GM19238 (cell line): ENCODE results near the gene DUSP2.
A peak's percentile ranks its signal among the peaks of the same experiment; 100 is the strongest.
"Not testable (repeated sequence)": the region's sequence is repeated elsewhere in the genome, so short reads cannot be mapped to it uniquely, and the experiment has no call there.

Experiments
- DNase-seq: peaks from one replicate; pipeline ENCODE4 v3.0.0; 2011; ENCODE audit warnings: low spot score; ENCODE audit not compliant: insufficient read length

The DUSP2 gene

DNA sequence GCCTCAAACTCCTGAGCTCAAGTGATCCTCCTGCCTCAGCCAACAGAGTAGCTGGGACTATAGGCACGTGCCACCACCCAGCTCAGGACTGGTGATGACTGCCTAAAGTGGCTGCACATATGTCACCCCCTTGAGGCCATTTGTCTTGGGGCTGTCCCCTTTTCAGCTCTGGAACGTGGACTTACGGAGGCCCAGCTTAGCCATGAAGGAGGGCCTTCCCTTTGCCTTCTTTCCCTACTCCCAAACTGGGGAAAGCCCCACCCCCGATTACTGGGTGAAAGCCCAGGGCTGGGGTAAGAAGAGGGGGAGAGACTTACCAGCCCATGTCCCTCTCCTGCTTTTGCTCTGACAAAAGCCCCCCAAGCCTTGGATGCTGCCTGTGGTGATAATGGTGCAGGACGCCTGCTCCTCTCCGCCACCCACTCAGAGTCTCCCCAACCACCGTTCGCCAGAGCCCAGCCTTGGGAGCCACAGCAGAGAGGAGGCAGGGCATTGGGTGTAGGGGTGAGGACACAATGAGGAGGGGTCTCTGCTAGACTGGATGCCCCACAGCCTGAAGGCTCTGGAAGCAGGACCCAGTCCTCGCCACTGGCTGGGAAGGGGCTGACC, 2.5 kb upstream of the DUSP2 start:
- no peak for DNase-seq

DNA sequence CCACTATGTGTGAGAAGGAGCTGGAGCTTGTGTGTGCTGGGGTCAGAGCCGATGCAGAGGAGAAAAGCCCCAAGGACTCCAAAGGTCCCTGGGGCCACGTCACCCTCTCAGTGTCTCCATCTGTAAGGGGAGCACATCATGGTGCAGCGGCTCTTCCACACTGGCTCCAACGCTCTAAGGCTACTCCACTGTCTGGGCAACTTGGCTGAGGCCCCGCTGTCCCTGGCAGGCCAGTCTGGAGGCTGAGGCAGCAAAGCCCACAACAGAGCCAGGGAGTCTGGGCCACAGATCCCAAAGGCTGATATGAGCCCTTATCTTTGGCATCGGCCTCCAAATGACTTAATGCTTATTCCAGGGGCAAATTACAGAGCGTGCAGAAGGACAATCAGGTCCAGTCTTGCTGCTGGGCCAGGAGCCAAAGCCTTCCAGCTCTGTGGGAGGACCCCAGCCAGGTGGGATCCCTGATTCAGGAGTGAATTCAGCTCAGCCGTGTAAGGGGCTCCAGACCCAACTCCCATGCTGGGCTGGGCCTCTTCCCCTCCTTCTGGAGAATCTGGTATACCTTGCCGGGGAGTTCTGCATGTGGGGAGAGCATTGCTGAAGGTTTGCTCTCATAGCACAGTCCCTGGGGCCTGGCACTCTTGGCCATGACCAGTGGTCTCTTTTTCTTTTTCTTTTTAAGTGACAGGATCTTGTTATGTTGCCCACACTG, 1.8 kb upstream of the DUSP2 start:
- no peak for DNase-seq

DNA sequence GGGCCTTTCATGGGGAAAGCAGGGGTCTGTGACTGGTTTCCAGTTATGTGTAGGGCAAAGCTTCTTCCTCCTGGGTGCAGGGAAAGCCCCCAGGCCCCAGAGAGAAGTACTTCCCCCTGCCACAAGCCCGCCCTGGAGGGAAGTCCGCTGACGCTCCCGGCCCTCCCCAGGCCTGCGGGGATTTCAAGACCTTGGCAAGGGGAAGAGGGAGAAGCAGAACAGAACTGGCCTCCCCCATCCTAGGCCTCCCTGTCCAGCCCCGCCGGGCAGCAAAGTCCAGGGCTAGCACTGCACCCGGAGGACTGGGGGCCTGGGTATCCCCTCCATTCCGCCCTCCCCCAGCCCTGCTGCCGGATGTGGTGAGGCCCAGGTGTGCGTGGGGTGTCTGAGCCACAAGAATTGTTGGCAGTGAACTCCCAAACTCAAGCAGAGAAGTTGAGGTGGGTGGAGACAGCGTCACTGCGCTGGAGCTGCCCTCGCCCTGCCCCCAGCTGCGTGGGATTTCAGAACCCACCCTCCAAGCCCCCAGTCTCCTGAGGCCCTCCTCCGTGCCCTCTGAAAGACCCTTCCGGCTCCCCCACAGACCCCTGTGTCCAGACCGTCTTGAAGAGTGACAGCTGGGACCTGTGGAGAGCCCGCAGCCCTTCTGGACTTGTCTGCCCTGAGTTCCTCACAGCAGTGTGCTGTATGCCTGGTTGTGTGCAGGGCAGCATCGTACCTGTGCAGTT, 1.1 kb upstream of the DUSP2 start:
- peak; percentile 92 for DNase-seq

DNA sequence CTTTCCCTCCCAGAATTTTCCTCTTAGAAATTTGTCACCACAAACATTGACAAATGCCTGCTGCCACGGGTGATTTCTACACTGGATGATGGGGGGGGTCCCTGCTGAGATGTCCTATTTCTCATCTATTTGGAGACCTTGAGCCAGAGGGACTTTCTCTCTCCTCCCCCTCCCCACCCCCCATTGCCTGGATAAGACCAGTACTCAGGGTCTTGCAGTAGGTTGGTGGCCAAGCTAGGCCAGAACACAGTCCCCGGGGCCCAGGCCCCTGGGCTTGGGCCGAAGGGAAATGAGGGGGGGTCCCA, 560 bp upstream of the DUSP2 start:
- DNase-seq: peak; percentile 38

DNA sequence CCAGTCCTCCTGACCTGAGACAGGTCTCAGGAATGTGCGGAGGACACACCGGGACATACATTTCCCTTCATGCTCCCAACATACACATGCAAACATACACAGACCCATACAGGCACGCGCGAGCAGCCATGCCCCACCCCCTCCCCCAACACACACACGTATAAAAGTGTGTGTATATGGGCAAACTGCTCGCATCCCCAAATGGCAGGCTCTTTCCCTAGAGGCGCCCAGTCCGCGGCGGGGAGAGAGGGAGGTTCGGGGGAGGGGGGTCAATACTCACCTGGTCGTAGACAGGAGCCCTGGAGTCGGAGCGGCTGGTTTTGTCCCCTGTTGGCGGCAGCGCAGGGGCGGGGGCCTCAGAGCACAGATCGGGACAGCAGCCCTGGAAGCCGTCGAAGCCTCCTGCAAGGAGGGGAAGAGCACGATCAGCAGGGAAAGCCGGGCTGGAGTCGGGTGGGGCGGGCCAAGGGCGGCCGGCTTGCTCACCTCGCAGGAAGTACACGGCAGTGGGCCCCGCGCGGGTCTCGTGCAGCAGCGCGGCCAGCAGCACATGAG, 682 bp downstream of the DUSP2 start:
- DNase-seq: no peak

DNA sequence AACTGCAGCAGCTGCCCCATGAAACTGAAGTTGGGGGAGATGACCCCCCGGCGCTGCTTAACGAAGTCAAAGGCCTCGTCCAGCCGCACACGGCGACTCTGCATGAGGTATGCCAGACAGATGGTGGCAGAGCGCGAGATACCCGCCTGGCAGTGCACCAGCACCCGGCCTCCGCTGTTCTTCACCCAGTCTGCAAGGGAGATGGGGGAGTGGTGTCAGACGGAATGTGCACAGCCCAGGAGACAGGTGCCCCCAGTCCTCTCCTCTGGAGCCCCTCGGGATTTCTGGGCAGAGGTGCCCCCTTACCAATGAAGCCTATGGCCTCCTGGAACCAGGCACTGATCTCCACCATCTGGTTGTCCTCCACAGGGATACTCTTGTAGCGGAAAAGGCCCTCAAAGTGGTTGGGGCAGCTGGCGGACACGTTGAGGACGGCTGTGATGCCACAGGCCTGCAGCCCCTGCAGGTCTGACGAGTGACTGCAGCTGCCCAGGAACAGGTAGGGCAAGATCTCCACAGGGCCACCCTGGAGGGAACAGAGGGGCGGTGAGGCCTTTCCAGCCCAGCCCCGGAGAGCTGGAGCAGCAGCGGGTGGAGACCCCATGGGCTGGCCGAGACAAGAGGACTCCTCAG, 1.3 kb downstream of the DUSP2 start:
- no peak for DNase-seq

DNA sequence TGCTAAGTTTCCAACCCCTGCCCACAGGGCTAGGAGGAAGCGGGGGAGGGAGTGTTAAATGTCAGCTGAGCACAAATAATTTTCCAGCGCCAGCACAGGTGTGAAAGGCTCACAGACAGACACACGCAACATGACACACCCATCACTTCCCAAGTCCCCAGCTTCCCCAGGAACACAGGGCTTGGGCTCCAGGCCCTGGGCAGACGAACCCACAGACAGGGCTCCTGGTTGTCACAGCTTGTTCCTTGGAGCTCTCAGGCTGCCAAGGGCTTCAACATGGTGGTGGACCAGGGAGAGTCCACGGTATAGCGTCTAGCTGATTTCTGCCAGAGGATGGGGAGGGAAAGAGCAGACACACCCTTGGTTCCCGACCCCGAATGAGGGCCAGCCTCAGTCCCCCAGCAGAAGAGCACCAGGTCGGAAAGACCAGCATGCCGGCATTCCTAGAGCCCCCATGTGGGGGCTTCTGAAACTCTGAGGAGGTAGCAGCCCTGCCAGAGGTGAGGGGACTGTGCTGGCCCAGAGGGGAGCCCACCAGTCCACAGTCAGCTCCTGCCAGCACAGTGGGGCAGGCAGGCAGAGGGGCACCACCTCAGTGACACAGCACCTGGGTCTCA, 1.9 kb downstream of the DUSP2 start:
- no peak for DNase-seq

DNA sequence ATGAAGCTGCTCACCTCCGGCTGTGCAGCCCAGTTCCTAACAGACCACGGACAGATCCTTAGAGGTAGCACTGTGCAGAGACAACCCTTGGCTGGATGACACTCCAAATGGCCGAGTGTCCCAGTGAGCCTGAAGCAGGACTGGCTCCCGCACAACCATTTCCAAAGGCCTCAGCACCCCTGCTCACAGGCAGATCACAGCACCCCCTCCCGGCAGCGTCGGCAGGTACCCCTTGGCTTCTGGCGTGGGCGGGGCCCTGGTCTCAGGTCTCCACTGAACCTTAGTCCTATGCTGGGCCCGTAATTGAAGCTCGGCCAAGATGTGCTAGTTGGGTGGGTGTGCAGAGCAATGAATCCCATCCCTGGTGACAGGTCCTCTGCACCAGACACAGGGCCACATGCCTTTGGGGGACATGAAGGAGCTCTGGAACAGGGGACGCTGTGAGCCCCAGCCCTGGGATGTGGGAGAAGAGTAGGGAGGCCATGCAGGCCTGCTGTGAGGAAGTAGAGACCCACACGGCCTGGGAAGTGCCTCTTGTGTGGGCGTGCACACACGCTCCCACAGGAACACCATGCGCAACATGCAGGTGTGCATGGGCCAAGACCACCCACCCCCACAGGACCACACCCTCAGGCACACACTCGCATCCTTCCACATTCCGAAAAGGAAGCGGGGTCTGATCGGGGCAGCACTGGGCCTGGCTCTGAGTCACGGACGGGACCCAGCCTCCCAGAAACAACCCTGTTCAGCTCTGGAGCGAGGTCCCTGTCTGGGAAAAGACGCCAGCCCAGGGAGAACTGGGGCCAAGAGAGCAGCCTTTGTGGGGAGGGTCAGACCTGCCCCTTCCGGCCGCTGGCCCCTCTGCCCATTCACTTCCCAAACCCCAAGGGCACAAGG, 2.8 kb downstream of the DUSP2 start:
- DNase-seq: no peak

DNA sequence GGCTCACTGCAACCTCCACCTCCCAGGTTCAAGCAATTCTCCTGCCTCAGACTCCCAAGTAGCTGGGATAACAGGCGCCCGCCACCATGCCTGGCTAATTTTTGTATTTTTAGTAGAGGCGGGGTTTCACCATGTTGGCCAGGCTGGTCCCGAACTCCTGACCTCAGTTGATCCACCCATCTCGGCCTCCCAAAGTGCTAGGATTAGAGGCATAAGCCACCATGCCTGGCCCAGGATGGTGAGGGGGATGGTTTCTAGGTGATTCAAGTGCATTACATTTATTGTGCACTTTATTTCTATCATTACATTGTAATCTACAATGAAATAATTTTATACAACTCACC, 3.6 kb downstream of the DUSP2 start:
- DNase-seq: not testable (repeated sequence)

DNA sequence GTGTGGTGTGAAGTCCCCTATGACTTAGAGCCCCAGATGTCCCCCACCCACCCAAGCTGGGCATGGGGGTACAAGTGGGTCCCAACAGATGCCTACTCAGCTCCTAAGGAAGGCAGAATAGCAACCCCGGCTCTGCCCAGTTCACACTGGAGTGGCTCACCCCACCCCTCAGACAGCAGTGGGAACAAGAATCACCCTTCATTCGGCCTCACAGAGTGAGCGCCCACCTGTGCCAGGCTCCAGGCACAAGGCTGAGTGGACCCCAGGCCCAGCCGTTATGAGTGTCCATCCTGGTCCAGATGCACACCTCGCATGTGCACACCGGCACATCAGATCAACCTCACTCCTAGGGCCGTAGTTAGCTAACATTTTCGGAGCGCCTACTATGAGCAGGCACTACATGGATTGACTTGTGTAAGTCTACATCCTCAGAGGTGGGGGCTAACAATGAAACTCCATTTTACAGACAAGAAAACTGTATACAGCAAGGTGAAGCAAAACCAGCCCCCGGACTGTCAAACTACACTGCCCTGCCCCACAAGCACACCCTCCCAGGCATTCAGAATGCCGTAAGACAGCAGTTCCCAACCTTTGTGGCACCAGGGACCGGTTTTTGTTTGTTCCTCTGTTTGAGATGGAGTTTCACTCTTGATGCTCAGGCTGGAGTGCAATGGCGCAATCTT, 4.2 kb downstream of the DUSP2 start:
- DNase-seq: no peak

DNA sequence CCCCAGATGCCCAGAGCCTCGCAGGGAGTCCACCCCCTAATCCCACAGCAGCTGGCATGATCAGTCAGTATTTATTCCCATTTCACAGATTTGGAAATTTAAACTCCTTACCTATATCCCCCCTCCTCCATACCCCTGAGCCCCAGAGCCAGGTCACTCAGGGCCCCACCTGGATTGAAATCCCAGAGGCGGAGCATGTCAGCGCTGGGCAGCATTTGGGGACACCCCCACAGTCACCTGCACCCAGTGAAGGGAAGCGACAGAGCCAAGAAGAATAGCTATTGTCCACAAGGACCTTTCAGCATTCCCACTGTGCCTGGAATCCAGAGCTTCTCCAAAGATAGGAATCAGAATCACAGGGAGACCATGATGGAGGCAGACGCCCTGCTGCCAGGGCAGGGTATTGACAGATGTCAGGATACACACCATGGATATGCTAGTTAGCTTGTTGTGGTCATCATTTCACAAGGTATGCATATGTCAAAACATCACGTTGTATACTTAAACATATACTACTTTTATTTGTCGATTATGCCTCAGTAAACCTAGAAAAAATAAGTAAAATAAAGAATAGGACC, 6.0 kb downstream of the DUSP2 start:
- DNase-seq: no peak

DNA sequence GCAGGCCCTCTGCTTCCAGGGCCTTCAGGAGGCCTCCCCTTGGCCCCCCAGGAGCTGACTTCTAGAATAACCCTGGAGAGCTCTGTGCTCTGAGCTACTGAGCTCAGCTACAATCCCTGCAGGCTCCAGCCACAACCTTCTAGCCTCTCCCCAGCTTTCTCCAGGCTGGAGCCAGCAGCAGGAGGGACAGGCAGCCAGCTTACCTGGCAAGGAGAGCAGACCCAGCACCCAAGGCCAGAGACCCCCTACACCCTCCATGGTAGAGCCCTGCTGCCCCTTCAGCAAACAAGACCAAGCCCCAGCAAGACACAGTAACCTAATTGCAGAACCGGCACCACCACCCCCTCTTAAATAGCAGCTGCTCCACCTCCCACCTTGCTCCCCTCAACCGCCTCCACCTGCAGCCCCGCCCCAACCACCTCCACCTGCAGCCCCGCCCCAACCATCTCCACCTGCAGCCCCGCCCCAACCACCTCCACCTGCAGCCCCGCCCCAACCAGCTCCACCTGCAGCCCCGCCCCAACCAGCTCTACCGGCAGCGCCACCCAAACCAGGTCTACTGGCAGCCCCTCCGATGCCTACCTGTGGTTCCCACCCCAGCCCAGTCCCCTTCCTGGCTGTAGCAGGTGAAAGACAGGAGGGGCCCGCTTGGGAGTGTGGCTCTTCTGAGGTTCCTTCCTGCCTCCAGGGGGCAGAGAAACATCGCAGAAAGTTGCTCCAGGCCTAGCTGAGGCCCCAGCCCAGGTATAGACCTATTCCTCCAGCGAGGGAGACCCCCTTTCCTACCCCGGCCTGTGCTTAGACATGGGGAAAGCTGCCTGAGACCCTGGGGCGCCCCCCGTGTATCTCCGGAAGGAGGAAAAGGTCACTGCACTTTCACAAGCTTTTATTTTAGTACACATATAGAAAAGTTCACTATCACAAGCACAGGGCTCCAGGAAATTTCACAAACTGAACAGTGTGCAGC, 6.8 kb downstream of the DUSP2 start, which contains the start of gene ASTL:
TSS of gene ASTL (minus strand) at position 324 of the 967 bp plus-strand sequence. CDS start at position 258, 66 bp downstream.
- peak; percentile 68 for DNase-seq

DNA sequence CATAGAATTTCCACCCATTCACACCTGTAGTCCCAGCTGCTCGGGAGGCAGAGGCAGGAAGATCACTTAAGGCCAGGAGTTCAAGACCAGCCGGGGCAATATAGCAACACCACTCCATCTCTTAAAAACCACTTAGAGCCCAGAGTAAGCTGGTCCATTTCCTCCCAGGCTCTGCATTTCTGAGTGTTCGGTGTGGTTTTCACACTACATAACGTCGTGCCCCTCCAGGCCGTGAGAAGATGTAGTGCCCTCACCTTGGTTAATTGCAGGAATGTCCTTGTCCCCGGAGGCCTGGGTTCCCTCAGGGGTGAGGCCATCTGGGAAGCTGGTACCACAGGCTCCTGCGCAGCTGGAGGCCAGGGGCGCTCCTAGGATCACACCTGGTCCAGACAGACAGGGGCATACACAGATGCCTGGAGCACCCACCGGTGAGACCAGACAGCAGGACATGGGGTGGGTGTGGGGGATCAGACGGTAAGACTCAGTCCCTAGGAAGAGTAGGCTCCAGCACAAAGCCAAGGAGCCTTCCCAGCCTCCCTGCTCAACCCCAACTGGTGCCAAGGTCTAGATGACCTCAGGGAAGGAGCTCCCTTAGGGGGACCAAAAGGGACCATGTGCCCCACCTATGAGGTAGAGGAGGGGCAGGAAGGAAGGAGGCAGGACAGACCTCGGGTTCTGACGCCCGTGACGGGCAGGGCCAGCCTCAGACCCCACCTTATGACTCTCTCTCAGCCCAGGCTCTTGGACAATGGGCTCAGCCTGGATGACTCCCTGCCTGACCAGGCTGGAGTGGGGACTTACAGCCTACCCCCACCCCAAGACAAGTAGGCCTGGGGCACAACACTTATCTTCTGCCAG, 7.7 kb downstream of the DUSP2 start:
- no peak for DNase-seq

DNA sequence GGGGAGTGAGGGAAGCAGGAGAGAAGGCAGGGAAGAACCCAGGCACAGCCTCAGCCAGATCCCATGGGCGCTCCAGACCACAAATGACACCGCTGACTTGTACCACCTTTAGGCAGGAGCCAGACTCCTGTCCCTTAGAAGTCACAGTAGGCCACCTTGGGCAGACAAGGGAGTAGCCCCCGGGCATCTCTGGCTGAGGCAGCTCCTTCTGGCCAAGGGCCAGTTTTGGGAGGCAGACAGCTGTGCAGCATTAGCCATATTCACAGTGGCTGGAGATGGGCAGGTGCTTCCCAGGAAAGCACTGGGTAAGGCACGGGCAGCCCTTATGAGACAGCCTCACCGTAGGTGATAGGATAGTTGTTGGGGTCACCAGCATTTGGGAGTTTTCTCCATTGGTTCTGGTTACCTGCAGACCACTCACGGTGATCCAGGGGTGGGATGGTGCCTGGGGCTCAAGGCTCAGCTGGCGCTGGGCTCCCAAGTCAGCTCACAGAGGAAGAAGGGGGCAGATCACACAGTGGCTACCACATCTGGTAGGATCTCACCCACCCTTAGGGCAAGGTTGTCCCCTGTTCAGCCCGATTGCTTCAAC, 9.0 kb downstream of the DUSP2 start:
- DNase-seq: no peak

DNA sequence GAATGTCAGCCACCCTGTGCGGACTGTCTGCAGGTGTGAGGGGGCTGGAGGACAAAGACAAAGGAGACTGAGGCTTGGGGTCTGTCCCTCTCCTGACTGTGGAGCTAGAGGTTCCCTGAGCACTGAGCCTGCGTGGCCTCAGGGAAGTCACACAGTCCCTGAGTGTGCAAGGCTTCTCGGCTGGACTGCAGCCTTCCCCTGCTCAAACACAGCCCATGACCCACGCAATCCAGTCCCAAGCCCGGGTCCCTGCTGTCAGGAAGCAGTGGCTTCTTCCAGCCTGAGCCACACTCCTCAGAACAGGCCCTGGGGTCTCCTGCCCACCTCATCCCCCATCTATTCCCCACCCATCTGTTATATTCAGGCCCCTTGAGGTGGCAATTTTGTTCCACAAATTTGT, 9.6 kb downstream of the DUSP2 start:
- DNase-seq: no peak

DNA sequence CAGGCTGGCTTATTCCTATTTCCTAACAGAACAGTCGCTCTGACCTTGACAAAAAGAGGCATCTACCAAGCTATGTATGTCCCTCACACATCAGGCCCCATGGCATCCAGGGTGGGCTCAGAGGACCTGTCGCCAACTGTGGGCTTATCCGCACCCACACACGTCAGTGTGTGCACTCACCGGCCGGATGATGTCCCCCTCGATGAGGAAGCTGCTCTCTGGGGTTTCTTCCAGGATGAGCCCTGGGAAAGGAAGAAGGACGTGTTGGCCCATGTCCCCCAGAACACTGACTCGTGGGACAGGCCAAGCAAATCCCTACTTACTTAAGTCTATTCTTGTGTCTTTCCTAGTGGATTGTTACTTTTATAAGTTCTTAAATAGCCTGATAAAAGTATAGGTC, 10.1 kb downstream of the DUSP2 start:
- no peak for DNase-seq

DNA sequence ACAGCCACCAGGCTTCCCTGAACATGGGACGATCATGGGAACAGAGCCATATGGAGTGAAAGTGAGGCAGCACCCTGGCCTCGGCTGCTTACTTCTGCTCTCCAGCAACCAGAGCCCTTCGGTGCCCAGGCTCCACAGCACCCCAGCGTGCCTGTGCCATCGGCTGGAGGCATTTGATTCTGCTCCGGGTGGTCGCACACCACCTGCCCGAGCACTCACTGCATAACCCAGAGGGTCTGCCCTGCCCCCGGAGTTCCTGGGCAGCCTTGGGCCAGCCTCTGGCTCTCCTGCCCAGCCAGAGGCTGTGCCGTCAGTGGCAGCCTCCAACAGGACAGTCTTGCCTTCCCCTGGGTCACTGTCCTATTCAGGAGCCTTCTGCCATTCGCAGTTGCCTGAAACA, 10.8 kb downstream of the DUSP2 start:
- DNase-seq: no peak
